RCC 7860 (cell line): ENCODE data around the gene POLD3.
"Not testable (repeated sequence)": the region's sequence is repeated elsewhere in the genome, so short reads cannot be mapped to it uniquely, and the experiment has no call there.

ENCODE experiments used
- DNase-seq: peaks from one replicate; pipeline ENCODE4 v3.0.0-alpha.2; 2015; ENCODE audit warnings: low spot score
- FAIRE-seq: peaks from 2 replicates; lab custom pipeline; 2012; peaks lifted over from hg19 to GRCh38; lab: Jason Lieb, UNC

Gene POLD3

DNA sequence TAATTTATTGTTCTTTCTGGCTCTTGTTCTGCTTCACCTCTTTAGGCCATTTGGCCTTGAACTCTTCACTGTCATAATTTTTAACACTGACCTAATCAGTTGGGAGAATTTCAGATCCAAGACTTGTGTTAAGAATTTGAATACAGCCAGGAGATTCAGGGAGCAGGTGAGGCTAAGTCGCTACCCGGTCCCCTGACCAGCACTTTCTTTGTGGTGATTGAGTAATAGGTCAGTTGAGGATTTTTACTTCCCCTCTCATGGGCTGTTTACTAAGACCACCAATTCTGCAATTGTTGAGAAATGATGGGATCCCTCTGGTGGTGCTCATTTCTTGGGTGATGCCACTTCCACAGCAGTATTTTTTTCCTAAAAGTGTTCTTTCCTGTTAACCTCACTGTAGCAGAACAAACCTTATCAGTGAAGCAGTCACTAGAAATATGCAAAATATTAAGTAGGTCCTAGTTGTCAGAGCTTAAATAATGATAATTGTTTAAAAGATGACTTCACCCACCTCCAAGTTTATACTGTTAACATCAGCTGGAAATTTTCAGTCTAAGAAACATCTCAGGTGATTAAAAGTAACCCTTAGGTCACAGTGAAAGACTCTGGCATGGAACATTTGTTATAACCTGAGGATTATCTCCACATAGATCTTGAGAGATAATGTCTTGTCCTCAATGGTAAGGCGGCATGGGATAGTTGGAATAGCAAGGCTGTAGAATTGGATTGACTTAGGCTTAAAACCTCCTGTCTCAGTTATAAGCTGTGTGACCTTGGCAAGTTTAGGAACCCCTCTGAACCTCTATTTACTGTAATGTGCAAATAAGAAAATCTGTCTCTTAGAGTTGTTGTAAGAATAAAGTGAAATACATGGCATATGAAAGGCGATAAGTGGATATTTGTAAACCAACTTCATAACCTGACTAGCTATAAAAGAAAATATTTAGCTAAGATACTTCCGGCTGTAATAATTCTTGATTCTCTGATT is 41.3 kb downstream of the POLD3 start:
- no peak for FAIRE-seq
- DNase-seq = no peak

DNA sequence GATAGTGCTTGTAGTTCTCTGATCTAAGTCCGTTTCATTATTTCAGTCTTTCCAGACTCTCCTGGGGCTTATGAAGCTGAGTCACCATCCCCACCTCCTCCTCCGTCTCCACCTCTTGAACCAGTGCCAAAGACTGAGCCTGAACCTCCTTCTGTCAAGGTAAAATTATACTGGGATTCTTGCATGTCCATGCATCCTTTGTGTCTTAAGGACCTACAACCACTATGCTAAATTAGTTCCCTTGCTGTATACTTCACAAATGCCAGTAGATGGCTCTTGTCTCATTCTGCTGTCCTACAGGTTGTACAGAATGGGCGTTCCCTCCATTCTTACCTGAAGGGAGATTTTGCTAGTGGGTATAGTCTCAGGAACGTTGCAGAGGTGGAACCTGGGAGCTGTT is 42.2 kb downstream of the POLD3 start:
- no peak for FAIRE-seq
- peak; percentile 35 for DNase-seq

DNA sequence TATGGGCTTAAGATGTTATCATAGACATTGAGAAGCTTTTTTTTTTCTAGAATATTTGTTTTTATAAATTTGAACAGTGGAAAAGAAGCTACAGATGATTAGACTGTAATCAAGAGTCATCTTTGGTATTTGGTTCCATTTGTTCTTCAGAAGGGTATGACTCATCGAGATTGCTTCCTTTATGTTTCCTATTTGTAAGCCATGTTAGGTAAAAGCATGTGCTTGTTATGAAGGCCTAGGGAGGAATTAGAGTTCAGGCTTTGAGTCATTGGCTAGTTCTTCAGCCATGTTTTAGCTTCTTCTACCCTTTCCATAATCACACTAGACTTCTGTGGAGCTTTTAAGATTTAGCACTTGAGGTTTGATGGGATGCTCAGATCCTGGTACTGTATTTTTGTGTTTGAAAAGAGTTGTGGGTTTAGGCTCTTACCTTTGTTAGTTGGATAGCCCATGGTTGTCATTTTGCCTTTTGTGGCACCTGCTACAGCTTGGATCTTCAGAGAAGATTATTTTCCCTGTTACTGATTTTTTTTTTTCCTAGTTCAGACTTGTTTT is 44.3 kb downstream of the POLD3 start:
- no peak for FAIRE-seq

DNA sequence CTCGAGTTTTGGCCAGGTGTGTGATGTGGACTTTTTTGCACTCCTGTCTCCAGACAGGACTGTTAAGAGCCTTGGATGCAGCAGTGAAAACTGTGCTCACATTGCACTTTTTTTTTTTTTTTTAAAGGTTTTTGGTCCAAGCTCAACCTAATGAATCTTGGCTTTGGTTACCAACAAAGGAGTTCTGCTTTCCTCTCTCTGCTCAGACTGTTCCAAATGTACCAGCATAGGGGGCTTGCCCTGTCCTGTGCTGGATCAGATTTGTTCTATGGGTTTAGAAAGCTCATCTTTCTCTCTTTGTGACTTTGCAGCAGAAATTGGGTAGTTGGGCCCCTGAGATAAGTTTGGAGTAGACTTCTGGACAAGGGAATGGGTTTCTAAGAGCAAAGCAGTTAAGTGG is 45.3 kb downstream of the POLD3 start:
- FAIRE-seq (no peak), DNase-seq (no peak)

More for the DNA sequence above, 44.3 kb downstream of the POLD3 start:
- peak; percentile 48 for DNase-seq

DNA sequence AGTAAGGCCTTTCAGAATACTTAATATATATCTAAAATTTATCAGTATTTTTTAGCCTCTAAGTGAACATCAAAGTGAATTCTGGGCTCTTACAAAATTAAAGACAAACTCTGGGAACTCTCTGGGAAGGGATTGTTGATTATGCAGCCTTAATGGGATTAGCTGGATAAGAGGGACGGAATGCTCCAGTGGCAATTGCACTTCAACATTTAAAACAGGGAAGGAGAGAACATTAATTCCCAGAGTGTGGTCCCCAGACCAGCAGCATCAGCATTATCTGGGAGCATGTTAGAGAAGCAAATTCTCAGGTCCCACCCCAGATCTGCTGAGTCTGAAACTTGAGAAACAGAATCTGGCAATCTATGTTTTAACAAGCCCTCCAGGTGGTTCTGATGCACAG is 46.5 kb downstream of the POLD3 start:
- no peak for FAIRE-seq
- DNase-seq = no peak

DNA sequence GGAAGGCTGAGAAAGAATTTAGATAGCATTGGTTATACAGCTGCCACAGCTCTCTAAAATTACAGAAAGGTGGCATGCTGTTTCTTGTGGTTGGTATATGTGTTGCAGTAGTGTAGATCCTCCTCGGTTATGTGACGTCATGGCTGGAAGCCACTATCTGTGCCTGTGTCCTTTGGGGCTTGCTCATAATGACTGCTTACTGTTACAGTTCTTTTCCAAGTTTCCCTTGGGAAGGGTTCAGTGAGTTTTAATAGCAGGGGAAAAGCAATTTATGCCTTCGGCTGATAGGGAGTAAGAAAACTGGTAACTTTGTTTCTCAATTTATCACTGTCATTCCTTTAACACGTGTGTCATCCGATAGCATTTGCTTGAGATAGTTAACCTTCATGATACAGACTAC is 47.2 kb downstream of the POLD3 start:
- FAIRE-seq (no peak), DNase-seq (no peak)

DNA sequence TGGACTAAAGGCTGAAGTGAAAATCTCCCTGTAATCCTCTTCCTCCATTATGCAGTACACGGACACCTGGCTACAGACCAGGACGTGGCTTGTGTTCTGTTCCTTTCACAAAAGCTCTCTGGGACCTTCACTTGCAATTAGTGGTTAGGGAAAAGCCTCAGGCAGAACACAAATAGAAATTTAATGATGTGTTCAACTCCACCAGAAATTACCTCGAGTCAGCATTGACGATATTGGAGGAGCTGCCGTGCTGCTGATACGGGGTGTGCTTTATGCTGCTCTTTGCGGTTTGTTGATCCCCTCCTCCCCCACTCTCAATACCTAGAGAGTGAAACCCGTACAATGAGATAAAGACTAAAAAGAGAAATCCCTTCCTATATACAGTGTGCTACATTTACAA is 48.9 kb downstream of the POLD3 start:
- DNase-seq (no peak), FAIRE-seq (no peak)

DNA sequence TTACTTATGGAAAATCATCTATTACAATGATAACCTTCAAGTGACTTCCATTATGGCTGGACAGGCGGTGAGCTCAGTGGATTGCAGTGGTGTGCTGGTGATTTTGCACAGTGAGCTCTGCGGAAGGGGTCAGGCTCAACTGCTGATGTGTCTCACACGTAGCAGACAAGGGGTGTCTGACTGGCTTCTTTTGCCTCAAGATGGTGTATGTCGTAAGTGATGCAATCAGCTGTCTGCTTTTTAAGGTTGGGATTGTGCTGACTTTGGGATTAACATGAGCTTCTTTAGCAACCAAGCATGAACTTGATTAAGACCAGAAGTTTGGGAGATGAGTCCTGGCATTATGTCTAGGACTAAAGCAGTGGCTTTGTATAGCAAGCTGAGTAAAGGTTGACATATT is 49.5 kb downstream of the POLD3 start:
- no peak for FAIRE-seq
- no peak for DNase-seq

DNA sequence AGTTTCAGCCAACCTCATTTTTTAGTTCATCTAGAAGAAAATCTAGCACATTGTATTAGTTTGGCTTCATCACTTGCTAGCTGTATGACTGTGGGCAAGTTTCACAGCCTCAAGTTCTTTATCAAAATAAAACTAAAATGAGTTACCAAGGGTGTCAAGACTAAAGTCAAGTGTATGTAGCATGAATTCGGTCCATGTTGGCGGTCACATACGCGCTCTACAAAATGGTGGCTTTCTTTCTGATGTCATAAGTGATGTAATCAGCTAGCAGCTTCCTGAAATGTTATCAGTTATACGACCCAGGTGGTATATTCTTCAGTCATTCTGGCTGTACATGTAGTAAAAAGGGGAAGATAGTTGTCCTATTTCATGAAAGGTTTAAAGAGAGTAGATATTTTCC is 50.5 kb downstream of the POLD3 start:
- no peak for FAIRE-seq
- no peak for DNase-seq

DNA sequence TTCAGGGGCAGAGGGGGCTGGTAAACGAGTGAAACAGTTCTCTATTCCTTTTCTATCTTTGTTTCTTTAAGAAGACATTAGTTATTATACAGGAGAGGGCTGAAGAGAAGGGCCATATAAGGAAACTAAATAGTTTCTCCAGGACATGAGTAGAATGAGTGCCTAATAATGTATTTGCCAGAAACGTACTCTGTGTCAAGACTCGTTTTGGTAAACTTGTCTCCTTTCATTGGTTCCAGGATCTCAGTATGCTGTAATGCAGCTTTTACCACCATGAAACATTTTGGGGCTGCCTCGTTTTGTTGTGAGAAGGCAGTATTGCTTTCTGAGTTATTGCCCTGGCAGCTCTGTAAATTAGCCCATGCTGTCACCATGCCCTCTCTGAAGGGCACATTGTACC is 51.7 kb downstream of the POLD3 start:
- FAIRE-seq (no peak), DNase-seq (no peak)

DNA sequence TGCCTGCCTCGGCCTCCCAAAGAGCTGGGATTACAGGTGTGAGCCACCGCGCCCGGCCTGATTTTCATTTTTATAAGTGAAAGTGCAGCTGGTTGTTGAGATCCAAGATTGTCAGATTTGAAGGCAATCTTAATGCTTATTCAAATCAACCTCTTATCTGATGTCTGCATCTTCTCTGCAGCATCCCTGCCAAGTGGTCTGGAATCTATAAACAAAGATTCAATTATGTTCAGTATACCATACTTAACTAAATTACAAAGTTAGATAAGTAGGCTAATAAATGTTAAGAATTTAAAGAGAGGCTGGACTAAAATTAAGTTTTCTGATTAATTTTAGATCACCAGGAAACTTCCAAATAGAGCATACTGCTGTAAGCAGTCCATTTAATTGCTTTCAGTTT is 53.8 kb downstream of the POLD3 start:
- FAIRE-seq (no peak), DNase-seq (no peak)

DNA sequence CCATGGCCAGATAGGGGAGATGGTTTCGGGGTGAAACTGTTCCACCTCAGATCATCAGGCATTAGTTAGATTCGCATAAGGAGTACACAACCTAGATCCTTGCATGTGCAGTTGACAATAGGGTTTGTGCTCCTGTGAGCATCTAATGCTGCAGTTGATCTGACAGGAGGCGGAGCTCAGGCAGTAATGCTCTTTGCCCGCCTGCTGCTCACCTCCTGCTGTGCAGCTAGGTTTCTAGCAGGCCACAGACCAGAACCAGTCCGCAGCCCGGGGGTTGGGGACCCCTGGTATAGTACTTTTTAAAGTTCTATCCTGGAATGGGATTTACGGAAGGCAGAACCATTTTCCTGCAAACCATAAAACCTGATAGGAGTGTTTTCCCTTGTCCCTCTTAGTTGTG is 54.6 kb downstream of the POLD3 start:
- FAIRE-seq = no peak

DNA sequence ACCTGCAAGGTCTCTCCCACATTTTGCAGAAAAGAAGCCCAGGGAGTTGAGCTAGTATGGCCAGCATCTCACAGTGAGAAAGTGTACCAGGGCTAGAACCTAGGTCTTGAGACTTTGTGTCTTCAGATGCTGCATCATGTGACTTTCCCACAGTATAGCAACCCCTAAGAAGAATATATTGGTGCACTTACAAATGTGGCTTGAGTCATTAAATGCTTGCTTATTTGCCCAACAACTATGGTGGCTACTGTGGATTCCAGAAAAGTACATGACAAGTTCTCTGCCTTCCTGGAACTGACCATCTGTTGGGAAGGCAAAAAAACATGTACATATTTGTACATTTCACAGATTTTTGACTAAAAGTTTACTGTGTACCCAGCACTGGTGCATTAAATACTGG is 55.0 kb downstream of the POLD3 start:
- no peak for DNase-seq
- FAIRE-seq = no peak

More for the DNA sequence above, 54.6 kb downstream of the POLD3 start:
- no peak for DNase-seq

DNA sequence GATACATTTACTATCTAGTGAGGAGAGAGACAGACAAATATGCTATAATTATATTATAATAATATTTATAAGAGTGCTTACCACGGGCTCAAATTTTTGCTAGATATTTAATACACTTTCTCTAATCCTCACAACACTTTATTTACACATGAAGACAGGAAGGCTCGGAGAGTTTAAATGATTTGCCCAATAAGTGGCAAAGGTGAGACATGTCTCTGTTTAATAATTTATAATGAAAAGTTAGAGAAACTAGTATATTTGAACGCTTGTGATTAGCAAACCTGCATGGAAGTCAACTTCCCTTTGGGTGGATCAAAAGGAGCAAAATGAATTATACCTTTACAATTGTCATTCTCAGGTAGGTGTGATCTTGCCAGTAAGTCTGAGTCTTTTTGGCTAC is 55.4 kb downstream of the POLD3 start:
- no peak for FAIRE-seq
- no peak for DNase-seq

DNA sequence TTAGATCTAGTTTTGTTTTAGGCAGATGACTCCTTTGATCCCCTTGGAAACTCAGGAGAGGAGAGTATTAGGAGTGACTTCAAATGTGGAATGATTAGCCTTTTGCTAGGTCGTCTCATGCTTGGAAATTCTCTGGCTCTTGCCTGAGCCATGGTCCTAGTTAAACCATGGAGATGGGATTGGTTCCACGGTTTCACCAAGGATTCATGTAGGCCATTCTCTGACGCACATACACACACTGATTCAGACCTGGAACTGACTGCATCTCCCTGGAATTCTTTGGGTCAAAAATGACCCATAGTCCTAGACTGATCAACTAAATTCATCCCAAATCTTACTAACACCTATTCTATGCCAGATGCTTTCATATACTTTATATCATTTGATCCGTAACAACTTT is 56.5 kb downstream of the POLD3 start:
- no peak for DNase-seq
- no peak for FAIRE-seq

DNA sequence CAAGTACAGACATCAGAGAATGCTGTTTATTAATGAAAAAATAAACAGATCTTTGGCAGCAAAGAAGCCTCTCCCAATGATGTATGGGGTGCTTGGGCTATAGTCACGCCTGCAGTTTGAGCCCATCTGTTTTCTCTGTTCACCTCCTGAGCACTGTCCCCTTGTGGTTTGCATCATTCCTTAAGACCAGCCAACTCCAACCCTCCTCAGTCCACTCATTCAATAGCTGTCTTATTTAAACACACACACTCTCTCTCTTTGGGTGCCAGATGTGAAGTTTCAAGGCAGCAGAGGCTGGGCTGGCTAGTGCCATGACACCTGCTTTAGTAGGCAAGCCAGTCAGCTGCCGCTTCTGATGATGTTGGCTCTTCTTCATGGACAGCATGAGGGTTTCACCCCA is 58.1 kb downstream of the POLD3 start:
- DNase-seq (no peak), FAIRE-seq (no peak)

DNA sequence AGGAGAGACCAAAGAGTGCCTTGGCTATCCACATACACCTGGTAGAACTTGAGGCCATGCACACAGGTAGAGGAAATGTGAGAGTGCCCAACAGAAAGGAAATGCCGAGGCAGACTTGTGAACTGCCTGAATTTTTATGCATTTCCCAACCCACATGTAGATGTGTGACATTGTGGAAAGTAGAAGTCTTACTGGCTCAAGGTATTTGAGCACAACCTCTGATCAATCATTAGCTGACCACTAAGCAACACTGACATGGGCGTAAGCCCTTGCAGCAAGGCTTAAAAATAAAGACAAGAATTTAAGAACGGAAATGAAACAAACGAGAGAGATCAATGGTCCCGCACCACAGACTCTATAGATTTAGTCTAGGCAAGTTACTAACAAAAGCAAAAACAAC is 62.6 kb downstream of the POLD3 start:
- no peak for DNase-seq
- no peak for FAIRE-seq

DNA sequence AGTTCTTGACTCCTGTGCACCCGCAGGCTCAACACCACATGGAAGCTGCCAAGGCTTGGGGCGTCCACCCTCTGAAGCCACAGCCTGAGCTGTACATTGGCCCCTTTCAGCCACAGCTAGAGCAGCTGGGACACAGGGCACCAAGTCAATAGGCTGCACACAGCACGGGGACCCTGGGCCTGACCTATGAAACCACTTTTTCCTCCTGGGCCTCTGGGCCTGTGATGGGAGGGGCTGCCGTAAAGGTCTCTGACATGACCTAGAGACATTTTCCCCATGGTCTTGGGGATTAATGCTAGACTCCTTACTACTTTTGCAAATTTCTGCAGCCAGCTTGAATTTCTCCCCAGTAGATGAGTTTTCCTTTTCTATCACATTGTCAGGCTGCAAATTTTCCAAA is 66.7 kb downstream of the POLD3 start:
- not testable (repeated sequence) for DNase-seq, FAIRE-seq

DNA sequence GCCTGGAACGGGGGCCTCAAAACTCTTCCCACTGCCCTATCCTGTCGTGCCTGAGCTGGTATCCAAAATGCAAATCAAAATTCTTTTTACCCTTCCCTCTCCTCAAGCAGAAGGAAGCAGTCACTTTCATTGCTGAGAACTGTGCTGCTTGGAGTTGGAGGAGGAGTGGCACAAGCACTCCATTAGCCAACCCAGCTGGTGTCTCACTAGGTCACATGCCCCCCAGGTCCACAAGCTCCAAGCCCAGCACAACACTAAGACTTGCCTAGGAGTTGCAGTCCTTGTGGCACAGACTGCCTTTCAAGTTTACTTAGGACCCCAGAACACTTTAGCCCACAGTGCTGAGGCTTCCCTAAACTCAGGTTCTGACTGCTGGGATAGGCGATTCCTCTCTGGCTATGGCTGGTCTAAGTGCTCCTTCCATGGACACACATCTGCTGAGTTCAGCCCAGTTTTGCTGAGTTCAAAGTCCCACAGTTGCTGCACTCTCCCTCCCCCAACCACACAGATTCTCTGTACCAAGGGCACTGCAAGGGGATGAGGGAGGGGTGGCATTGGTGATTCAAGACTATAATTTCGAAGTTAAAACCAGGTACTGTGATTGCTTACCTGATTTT is 70.2 kb downstream of the POLD3 start:
- FAIRE-seq = no peak
- no peak for DNase-seq

DNA sequence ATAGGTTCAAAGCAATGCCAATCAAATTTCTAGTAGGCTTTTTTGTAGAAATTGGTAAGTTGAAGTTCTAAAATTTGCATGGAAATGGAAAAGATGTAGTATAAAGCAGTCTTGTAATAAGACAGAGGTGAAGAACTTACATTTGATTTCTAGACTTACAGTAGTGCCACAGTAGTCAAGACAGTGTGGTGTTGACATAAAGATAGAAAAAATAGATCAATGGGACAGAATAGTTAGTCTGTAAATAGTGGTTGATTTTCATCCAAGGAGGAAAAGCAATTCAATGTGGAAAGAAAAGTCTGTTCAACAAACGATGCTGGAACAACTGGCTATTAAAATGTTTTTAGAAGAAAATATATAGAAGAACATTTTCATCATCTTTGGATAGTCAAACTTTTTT is 70.9 kb downstream of the POLD3 start:
- FAIRE-seq = no peak

DNA sequence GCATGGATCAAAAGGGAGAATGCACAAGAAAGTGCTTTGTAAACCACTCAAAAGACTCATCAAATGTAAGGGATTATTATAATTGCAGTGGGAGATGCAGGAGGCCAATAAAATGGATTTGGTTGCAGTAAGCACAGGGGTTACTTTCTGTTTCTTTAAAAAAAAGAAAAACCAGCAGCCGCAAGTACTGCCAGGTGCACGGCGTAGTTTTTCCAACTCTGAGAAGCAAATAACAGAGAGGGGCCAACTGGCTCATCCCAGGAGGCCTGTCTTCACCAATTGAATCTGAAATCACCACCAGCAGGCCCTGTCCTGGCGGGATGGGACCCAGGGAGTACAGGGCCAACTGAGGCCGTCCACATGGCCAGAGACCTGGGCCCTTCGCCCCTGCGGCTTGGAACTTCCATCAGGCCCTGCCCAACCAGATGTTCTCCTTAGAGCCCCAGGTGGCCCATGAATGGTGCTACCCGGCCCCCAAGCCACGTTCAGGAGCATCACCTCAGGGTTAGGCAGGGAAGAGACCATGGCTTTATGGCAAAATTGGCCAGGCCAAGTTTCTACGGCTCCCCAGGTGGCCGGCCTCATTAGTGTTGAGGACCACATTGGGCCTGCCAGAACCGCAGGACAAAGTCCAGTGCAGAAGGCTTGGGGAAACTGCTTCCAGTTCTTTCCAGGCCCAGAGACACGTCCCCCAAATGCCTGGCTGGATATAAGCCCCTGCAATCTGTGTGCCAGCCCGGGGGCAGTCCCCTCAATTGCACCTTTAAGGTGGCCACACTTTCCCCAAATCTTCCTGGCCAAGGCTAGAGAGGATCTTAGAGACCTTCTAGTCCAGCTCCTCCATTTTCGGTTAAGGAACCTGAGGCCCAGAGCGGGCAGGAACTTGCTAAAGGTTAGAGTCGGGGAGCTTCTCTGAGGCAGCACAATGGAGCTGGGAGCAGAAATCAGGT is 77.1 kb downstream of the POLD3 start:
- no peak for FAIRE-seq

More for the DNA sequence above, 70.9 kb downstream of the POLD3 start:
- no peak for DNase-seq

More for the DNA sequence above, 77.1 kb downstream of the POLD3 start:
- no peak for DNase-seq
